NCI-H774 (cell line): ENCODE measurements around the gene DIRAS2.
A peak's percentile ranks its signal among the peaks of the same experiment; 100 is the strongest.
"Not testable (repeated sequence)": the region's sequence is repeated elsewhere in the genome, so short reads cannot be mapped to it uniquely, and the experiment has no call there.

Experiments used
- DNase-seq: peaks from one replicate; lab custom pipeline; 2025; lab: John Stamatoyannopoulos, UW

DIRAS2 gene, protein sequence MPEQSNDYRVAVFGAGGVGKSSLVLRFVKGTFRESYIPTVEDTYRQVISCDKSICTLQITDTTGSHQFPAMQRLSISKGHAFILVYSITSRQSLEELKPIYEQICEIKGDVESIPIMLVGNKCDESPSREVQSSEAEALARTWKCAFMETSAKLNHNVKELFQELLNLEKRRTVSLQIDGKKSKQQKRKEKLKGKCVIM

DNA sequence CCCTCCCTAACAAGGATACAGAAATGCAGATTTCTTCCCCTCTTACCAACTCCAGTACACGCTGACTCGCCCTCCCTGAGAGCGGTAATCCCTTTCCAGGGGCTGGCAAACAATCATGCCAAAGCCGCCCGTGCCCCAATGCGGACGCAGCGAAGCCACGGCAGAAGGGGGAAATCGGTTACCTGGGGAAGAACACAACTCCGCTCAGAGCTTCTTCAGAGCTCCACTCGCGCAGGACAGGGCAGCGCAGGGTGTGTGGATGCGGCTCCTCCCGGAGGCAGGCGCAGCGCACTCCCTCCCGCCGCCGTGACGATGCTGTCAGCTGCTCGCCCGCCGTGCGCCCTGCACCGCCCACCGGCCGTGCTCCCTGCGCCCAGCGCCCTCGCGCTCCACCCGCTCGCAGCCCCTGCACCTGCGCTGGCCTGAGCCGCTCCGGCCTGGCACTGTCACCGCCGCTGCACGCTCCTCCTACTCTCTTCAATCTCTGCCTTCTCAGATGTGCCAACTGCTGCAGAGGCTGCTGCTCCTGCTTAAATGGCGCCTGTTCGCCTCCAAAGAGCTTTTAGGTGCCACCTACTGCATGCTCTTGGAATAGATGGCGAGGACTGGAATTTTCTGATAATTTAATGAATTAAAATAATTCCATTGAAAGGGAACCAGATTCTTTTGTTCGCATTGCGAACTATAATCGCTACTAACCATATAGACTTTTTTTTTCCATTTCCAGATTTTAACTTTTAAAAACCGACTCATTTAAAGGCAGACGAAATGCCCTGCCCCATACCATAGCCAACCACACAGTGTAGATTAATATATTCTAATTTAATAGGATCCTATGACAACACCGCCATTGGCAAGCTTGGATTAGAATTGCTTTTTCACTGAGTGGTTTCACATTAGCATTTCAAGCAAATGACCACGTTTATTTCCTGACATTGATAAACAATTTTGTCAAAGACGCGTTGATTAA lies at the start of gene DIRAS2:
Gene DIRAS2, minus strand, starts transcription at position 255 of the 970 bp plus-strand sequence. CDS start 28,997 bp downstream, outside the sequence.
- DNase-seq: peak; percentile 94

DNA sequence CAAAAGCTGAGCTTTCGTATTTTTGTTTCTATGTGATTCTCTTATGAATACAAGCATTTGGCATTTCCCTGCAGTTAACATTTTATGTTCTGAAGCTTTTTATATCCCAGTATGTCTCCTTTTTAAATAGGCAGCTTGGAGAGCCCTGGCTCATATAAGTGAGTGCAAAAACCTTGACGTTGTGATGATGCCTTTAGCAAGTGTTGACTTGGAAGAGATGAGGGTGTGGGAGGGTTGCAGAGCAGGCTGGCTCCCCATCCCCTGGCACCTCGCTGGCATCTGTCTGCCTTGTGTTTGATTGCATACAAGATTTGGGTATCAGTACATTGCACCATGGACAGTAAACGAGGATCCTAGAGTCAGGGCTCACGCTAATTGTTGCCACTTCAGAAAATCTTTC lies 42.1 kb upstream of the DIRAS2 start:
- DNase-seq: no peak

DNA sequence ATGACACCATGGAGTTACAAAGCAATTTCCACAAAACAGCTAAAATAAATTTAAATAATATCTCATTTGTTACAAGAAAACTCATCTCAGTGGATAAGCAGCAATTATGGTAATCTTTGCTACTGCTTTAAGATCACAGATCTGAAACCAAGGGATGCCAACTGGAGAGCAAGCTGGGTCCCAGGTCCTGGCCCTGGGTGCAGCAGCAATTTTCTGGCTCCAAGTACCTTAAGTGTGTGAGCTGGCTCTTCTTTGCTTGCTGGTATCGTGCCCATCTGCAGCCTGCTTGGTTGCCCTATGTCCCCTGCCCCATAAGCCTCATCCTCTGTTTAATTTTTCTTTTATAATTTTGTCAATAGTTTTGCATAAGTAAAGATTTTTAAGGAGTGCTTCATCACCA lies 41.5 kb upstream of the DIRAS2 start:
- DNase-seq: no peak

DNA sequence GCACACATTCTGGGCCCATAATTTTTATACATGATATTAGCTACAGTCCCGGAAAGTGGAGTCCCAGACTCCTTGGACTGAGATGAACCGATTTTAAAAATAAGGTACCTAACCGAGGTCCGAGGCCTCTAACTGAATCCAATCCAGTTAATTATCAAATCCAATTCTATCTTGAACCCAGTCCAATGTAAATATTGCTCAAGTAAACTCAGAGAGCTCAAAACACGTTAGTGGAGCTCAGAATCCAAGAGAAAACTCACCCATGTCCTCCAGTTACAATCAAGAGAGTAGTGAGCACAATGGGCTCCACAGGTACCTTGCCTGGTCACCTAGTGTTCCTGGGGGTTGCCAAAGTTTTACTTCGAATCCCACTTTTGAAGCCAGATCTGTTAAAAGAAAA lies 37.9 kb upstream of the DIRAS2 start:
- no peak for DNase-seq

DNA sequence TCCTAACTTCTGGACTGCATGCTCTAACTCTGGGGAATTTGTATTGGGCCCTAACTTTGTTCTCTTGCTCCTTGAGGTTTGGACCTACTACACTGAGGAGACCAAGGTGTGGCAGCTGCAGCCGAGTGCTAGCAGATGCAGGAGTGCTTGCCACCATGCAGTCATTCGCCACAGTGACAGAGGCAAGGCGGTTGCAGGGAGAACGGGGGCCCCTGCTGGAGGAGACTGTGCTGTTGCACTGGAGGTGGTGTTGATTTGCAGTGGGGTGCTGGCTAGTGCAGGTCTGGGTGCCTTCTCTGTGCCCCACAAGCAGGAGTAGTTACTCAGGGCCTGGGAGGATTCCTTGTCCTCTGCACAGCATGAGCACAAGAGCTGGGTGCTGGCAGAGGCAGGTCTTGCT lies 22.4 kb upstream of the DIRAS2 start:
- no peak for DNase-seq

DNA sequence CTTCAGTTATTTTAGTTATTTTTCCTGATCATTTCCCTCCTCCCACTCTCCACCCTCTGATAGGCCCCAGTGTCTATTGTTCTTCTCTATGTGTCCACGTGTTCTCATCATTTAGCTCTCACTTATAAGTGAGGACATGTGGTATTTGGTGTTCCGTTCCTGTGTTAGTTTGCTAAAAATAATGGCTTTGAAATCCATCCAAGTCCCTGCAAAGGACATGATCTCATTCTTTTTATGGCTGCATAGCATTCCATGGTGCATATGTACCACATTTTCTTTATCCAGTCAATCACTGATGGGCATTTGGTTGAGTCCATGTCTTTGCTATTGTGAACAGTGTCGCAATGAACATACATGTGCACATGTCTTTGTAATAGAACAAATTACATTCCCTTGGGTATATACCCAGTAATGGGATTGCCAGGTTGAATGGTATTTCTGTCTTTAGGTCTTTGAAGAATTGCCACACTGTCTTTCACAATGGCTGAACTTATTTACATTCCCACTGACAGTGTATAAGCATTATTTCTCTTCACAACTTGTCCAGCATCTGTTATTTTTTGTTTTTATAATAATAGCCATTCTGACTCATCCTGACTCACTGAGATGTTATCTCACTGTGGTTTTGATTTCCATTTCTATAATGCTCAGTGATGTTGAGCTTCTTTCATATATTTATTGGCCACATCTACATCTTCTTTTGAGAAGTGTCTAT lies 17.2 kb upstream of the DIRAS2 start:
- DNase-seq: no peak

DNA sequence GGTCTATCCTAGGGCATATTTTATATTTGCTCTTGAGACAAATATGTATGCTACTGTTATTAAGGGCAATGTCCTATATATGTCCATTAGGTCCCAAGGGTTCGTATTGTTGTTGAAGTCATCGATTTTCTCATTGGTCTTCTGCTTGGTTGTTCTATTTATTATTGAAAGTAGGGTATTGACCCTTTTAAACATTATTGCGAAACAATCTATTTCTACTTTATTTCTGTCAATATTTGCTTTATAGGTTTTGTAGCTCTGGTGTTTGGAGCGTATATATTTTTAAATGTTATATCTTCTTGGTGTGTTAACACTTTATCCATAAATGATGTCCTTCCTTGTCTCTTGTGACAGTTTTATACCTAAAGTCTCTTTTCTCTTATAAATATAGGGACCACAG lies 16.2 kb upstream of the DIRAS2 start:
- no peak for DNase-seq

DNA sequence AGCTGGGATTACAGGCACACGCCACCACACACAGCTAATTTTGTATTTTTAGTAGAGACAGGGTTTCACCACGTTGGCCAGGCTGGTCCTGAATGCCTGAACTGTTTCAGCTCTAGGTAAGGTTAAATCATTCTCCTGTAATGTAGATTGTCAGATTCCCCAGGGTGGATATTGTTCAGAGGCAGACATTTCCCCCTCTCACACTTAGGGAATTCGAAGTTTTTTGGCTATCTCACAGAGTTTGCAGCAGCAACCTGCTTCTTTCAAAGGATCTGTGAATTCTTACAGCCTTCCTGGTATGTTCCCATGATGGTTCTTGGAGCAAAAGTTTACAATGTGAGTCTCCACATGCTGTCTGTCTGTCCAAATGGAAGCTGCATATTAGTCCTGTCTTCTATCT lies 15.6 kb upstream of the DIRAS2 start:
- no peak for DNase-seq

DNA sequence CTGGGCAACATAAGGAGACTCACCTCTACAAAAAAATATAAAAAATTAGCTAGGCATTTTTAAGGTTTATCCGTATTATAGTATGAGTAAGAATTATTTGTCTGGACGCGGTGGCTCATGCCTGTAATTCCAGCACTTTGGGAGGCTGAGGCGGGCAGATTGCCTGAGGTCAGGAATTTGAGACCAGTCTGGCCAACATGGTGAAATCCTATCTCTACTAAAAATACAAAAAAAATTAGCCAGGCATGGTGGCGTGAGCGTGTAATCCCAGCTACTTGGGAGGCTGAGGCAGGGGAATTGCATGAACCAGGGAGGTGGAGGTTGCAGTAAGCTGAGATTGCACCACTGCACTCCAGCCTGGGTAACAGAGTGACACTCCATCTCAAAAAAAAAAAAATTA lies 14.3 kb upstream of the DIRAS2 start:
- DNase-seq: not testable (repeated sequence)

DNA sequence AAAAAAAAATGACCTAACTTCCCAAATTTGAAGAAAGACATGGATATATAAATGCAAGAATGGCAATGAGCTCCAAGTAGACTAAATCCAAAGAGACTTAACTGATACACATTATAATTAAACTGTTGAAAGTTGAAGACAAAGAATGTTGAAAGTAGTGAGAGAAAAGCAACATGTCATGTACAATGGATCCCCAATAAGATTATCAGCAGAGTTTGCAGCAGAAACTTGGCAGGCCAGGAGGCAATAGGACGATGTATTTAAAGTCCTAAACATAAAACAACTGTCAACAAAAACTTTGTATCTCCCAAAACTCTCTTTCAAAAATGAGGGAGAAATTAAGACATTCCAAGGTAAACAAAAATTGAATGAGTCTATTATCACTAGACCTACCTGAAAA lies 8.6 kb upstream of the DIRAS2 start:
- DNase-seq: no peak

DNA sequence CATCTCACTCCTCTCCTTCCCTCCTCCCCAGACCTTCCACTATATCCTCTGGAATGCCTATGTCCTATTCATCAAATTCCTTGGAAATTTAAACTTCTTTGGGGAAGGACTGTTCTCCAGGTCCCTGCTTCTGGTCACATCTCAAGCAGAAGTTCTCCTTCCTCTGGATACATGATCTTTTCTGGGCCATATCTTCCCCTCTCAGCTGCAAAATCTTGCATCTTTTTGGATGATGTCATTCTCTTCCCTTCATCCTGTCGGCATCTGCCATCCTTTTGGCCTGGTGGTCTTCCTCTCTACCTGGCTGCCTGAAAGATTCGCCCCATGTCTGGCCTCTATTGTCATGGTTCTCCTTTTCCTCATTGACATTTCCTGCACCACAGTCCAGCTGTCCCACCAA lies 5.2 kb upstream of the DIRAS2 start:
- no peak for DNase-seq

DNA sequence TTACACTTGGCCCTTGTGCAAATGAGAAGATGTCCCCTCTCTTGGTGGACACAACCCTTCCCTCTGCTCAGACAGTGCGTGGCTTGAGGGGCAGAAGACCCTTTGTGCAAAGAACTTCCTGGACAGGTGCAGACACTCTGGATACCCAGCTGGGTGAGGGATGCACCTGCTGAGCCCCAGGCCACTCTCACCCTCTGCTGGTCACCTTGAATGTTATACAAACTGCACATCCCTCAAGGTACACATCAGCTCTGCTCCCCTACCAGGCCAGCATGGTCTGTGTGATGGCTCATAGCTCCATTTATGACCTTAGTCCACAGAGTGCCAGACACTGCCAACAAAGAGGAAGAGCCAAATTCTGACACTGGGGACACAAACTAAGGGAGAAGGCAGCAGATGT lies 3.1 kb upstream of the DIRAS2 start:
- no peak for DNase-seq

DNA sequence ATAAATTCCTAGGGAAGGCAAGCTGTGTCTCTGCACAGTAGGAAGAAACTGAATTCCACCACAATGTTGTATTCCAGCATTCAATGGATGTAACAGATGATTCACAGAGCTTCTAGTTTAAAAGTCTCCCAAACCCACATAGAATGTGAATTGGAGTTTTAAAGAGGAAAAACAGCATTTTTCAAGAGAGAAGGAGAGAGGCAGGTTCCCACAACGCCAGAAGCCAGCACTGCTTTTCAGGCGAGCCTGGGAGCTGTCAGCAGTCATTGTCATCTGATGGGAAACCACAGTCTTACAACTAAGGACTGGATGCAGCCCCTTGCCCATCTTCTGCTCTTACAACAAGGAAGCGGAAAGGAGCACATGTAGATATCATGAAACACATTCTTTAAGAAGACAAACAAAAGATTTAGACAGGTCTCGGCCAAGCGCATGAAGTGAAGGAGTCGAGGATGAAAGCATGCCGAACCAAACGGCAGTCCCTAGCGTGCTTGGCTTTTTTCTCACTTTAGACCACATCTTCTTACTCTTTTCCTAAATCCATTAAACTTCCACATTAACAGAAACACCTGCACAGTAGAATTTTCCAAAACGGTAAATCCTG lies 638 bp downstream of the DIRAS2 start:
- no peak for DNase-seq

DNA sequence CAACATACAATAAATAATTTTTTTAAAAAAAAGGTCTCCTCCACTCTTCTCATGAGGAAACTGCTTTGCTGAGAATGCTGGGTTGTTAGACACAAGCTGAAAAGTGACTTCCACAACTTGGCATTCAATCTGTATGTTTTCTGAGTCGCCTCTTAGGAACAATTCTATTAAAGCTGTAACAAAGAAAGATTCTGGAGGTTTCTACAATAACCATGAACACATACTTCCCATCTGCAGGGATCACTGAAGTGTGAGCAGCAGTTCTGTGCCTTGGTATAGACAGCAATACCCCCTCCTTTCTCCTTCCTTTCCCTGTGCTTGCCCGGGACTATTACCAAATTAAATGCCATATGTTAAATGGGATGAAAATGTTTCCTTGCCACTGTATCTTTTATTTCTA lies 1.5 kb downstream of the DIRAS2 start:
- DNase-seq: no peak

DNA sequence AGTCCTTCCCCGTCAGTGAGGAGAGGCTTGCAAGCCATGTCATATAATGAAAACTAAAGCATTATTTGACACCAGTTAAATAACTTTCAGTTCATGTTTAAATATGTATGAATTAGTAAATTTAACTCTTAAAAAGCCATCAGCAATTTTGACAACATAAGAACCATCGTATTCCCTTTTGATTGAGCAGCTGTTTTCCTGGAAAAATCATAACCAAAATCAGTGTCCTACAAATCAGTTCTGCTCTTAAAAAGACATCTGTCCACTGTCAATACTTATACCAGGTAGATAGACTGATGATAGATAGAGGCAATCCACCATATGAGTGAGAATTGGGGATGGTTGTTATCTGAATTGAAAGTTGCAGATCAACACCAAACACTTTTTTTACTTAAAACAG lies 2.3 kb downstream of the DIRAS2 start:
- no peak for DNase-seq

DNA sequence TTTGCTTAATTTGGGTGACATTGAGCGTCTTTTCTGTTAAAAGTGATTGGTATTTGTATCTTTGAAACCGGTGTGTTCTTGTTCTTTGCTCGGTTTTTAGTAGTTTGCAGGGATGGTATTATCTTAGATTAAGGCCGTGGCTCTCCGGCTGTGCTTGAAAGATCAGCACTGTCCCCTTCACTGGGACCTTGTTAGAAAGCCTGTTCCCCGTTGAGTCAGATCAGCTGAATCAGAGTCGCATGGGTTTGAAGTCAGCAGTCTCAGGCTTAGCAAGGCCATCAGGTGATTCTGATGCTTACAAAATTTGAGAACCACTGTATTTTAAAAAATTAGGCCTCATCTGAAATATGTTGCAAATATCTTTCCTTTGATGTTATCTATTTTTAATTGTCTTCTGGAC lies 5.0 kb downstream of the DIRAS2 start:
- DNase-seq: no peak

DNA sequence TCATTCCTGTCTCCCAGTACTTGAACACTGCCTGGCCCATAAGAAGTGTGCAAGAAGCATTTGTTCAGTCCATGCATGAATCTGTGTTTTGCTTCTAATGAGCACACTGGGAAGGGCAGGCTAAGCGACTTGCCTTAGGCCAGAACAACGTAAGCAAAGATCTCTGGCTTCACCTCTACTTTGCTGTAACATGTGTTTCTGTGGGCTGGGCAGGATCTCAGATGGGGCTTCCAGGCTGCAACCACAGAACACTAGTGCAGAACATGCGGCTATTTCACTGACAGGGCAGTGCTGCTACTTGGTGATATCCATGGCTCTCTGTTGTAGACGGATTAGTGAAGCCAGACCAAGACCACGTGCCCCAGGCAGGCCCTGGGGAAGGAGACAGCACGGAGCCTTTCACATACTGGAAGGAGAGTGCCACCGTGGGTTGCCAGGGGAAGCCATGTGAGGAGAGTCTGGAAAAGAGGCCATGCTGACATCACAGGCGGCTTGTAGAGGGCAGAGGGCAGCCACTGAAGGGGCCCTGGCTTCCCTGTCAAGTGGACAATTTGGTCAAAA lies 9.9 kb downstream of the DIRAS2 start:
- no peak for DNase-seq

DNA sequence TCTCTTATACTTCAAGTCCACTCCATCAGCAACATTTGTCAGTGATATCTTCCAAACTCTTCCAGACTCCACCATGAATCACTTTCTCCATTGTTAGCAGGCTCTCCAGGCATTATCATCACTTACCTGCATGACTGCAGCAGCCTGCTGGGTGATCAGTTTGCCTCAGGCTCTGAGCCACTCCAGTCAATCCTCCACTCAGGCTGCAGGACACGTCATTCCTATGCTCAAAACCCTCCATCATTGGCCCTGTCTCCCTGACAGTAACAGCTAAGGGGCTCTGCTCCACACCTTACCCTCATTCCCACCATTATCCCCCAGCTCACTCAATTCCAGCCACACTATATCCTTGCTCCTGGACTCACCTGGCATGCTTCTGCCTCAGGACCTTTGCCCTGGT lies 10.7 kb downstream of the DIRAS2 start:
- no peak for DNase-seq

DNA sequence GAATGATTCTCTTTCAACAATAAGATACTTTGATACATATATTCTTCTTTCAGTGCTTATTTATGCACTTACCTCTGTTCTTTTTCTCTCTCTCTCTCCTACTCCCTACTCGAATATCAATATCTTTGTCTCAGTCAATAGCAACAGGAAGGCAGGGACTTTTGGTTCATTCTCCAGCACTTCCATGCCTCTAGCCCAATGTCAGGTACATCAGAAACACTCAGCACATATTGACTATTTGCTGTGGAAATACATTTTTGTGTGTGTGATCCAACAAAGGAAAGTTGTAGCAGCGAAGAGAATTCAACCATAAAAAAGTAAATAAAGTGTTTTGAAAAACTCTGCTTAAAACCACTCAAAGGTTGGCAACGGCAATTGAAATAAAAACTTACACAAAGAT lies 12.6 kb downstream of the DIRAS2 start:
- no peak for DNase-seq

DNA sequence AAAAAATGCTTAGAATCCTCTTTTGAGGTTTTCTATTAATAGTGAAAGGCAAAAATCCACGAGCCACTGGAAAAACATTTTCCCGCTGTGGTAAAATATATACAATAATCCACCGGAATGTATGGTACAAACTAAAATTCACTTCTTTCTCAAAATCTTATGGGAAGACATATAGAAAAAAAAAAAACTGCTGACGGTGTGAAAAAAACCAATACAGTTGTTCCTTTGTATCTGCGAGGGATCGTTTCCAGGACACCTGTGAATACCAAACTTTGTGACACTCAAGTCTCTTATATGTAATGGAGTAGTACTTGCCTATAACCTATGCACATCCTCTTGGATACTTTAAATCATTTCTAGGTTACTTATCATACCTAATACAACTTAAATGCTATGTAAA lies 13.3 kb downstream of the DIRAS2 start:
- DNase-seq: no peak

DNA sequence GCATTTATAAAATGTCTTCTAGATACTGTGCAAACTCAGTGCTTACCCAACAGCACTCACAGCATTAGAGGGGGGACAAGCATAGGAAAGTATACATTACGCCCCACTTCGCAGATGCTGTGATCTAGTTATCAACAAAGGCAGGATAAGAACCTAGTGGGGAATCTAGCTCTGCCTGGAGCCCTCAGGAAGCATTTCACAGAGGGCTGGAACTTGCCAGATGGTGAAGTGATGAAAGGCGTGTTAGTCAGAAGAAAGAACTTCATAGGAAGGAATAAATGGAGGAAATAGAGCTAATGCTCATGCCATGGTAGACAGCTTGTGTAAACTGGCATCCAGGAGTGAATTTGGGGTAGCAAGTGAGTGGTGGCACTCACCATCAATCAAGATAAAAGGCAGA lies 25.8 kb downstream of the DIRAS2 start:
- no peak for DNase-seq

DNA sequence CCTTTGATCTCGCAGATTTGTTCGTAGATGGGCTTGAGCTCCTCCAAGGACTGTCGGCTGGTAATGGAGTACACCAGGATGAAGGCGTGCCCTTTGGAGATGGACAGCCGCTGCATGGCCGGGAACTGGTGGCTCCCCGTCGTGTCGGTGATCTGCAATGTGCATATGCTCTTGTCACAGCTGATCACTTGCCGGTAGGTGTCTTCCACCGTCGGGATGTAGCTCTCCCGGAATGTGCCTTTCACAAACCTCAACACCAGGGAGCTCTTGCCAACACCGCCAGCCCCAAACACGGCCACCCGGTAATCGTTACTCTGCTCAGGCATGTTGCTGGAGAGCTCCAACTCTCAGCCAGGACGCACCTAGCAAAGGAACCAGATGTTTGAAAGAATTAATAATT lies 29.1 kb downstream of the DIRAS2 start:
- no peak for DNase-seq
